OCI-LY3 (cell line): ENCODE data around the gene CLMN.

Source experiments
- H2AFZ ChIP-seq: fragments of 200-600, 300-600 bp; shearing (Covaris generic); 2 replicates; pipeline ENCODE4 v1.6.0; 2014; ENCODE audit warnings: antibody characterized with exemption, low read depth, low read length
- H3K27ac ChIP-seq: fragments of 200-600, 300-600 bp; sonication (generic); 2 replicates; pipeline ENCODE4 v1.5.1; 2014; ENCODE audit warnings: mild to moderate bottlenecking, low read length, moderate library complexity, mixed read lengths
- H3K27me3 ChIP-seq: fragments of 200-600, 300-600 bp; sonication (generic); 2 replicates; pipeline ENCODE4 v1.6.1; 2014; ENCODE audit warnings: low read depth, low read length, mixed read lengths
- H3K36me3 ChIP-seq: fragments of 200-600, 300-600 bp; sonication (generic); replicated peaks from 2 replicates; pipeline ENCODE3; 2014; ENCODE audit warnings: low read depth, low read length, mixed read lengths
- H3K4me1 ChIP-seq: fragments of 300-600, 200-600 bp; sonication (generic); 2 replicates; pipeline ENCODE4 v1.6.1; 2014; ENCODE audit warnings: low read length, mixed read lengths
- H3K4me2 ChIP-seq: fragments of 200-600, 300-600 bp; sonication (generic); 2 replicates; pipeline ENCODE4 v1.6.1; 2014; ENCODE audit warnings: low read length, mixed read lengths
- H3K4me3 ChIP-seq: fragments of 300-600, 200-600 bp; sonication (generic); 2 replicates; pipeline ENCODE4 v1.5.1; 2014; ENCODE audit warnings: antibody characterized with exemption, mild to moderate bottlenecking, low read length, moderate library complexity
- H3K79me2 ChIP-seq: fragments of 300-600, 200-600 bp; shearing (Covaris generic); 2 replicates; pipeline ENCODE4 v1.6.1; 2014; ENCODE audit warnings: mild to moderate bottlenecking, low read length, mixed read lengths
- H3K9ac ChIP-seq: fragments of 300-600, 200-600 bp; shearing (Covaris generic); 2 replicates; pipeline ENCODE4 v1.6.0; 2014; ENCODE audit warnings: mild to moderate bottlenecking, low read length, moderate library complexity
- H3K9me3 ChIP-seq: fragments of 200-600, 300-600 bp; shearing (Covaris generic); 2 replicates; pipeline ENCODE4 v1.6.1; 2014; ENCODE audit warnings: low read length, mixed read lengths; ENCODE audit not compliant: insufficient read depth
- H4K20me1 ChIP-seq: fragments of 200-600, 300-600 bp; sonication (generic); 2 replicates; pipeline ENCODE4 v1.6.1; 2016; ENCODE audit warnings: low read length, mixed read lengths; ENCODE audit not compliant: insufficient read depth
- EZH2phosphoT487 ChIP-seq: fragments of 200-600 bp; shearing (Covaris generic); IDR thresholded peaks from 2 replicates; pipeline ENCODE4 v1.6.1; 2018; ENCODE audit warnings: antibody characterized with exemption, mixed run types, low read depth
- TF ChIP-seq, protein P1 (sequence below): fragments of 200-600, 300-600 bp; sonication (generic); IDR thresholded peaks from 2 replicates; pipeline ENCODE4 v1.5.1; 2014; ENCODE audit warnings: antibody characterized with exemption, low read length, low read depth

CLMN gene

DNA sequence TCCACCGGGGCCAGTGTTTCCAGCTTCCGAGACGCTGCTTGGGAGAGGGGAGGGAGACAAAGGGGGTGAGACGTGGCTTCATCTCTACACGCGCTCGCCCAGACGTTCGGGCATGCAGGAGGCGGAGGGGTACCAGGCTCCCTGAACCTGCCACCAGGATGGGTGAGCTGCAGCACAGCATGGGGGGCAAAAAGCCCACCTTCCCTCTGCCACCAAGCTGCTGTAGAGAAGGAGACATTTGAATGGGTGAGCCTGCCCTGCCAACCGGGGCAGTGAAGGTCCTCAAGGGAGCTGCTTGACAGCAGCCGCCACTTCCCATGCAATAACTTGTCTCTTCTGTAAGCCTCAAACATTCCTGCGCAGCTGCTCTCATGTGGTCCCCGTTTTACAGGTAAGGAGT is 83.9 kb downstream of the CLMN start:
- Histone ChIP-seq H3K4me1 (peaks cover 7% of the 10 kb centered on the region), H2AFZ (no peak overlapping the region), H3K4me2 (no peak overlapping the region), H3K27ac (no peak overlapping the region), H3K27me3 (peaks cover 10% of the 10 kb centered on the region), H3K9ac (no peak overlapping the region), H4K20me1 (no peaks in the 10 kb centered on the region), H3K4me3 (no peak overlapping the region), H3K79me2 (no peaks in the 10 kb centered on the region), H3K9me3 (no peaks in the 10 kb centered on the region), H3K36me3 (no peaks in the 10 kb centered on the region)
- TF ChIP-seq, protein P1, sequence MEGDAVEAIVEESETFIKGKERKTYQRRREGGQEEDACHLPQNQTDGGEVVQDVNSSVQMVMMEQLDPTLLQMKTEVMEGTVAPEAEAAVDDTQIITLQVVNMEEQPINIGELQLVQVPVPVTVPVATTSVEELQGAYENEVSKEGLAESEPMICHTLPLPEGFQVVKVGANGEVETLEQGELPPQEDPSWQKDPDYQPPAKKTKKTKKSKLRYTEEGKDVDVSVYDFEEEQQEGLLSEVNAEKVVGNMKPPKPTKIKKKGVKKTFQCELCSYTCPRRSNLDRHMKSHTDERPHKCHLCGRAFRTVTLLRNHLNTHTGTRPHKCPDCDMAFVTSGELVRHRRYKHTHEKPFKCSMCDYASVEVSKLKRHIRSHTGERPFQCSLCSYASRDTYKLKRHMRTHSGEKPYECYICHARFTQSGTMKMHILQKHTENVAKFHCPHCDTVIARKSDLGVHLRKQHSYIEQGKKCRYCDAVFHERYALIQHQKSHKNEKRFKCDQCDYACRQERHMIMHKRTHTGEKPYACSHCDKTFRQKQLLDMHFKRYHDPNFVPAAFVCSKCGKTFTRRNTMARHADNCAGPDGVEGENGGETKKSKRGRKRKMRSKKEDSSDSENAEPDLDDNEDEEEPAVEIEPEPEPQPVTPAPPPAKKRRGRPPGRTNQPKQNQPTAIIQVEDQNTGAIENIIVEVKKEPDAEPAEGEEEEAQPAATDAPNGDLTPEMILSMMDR: no peak
- TF ChIP-seq EZH2phosphoT487: no peak

DNA sequence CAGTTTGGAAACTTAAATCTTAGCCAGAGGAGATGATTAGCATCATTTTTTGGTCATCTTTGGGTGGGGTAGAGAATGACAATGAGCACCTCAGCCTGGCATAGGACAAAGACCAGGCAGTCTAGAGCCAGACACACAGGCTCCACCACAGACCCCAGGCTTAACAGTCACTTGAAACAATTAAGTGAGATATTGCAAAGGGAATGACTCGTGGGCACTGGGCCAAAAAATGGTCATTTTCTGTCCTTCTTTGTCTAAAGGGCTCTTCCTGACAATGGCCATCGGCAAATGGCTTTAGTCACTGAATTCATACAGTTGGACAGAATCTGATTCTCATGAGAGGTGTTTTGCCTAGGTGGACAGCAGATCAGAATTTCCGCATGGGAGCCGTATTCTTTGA is 84.4 kb downstream of the CLMN start:
- TF ChIP-seq EZH2phosphoT487: no peak
- TF ChIP-seq, protein P1: no peak
- no peaks in the 10 kb centered on the region for H3K36me3 ChIP-seq
- H3K4me3 ChIP-seq: no peak overlapping the region
- H3K79me2 ChIP-seq: no peaks in the 10 kb centered on the region
- peaks cover 12% of the 10 kb centered on the region for H3K27me3 ChIP-seq
- H4K20me1 ChIP-seq: no peaks in the 10 kb centered on the region
- H3K4me2 ChIP-seq: no peak overlapping the region
- H2AFZ ChIP-seq: no peak overlapping the region
- peaks cover 7% of the 10 kb centered on the region for H3K4me1 ChIP-seq
- no peak overlapping the region for H3K27ac ChIP-seq
- no peaks in the 10 kb centered on the region for H3K9me3 ChIP-seq
- no peak overlapping the region for H3K9ac ChIP-seq

DNA sequence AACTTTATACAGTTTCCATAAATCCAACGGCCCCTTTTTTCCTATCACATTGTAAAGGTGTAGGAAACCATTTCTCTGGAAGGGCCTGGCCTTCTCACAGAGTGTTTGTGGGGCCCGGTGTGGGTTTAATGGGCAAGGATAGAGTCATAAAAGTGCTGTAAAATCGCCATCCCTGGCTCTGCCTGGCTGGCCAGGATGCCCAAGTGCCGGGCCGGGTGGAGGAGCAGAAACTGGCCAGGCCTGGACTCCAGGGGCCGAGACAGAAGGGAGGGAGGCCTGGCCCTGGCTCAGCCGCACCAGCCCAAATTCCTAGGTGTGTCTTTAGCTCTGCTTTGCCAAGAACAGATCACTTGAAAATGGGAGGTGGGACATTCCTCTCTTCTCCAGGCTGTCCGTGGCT is 85.3 kb downstream of the CLMN start:
- Histone ChIP-seq H3K4me2 (no peak overlapping the region), H3K79me2 (no peaks in the 10 kb centered on the region)

DNA sequence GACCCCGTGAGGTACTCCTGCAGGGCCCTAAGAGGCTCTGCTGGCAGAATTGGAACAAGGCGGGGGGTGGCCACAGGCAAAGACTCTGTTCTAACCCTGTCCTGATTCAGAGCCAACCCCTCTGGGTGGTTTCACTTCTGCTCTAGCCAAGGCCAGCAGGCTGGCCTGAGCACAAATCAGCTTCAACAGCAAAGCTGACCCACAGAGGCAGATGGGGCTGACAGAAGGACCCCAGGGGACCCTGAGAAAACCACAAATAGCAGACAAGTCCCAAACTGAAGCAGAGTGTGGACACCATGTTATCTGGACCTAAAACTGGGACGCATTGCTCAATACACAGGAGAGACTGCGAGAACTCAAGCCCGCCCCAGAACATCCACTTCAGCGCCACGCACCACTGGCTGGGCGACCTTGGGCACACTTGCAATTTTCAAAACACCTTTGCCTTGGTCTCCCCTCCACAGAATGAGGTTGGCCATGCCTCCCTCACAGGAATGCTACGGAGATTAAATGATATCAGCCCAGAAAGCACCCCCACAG is 85.9 kb downstream of the CLMN start:
- TF ChIP-seq EZH2phosphoT487: no peak
- TF ChIP-seq, protein P1: no peak
- Histone ChIP-seq H3K9ac (no peak overlapping the region), H3K4me3 (no peak overlapping the region), H3K27me3 (peaks cover 8% of the 10 kb centered on the region), H2AFZ (no peak overlapping the region), H3K4me1 (peaks cover 7% of the 10 kb centered on the region), H3K9me3 (no peaks in the 10 kb centered on the region), H3K27ac (no peak overlapping the region), H4K20me1 (no peaks in the 10 kb centered on the region), H3K36me3 (no peaks in the 10 kb centered on the region), H3K4me2 (no peak overlapping the region), H3K79me2 (no peaks in the 10 kb centered on the region)

More for the DNA sequence above, 85.3 kb downstream of the CLMN start:
- Histone ChIP-seq H3K9ac (no peak overlapping the region), H3K9me3 (no peaks in the 10 kb centered on the region), H3K36me3 (no peaks in the 10 kb centered on the region), H3K4me3 (no peak overlapping the region), H3K4me1 (peaks cover 7% of the 10 kb centered on the region), H3K27me3 (peaks cover 8% of the 10 kb centered on the region), H2AFZ (no peak overlapping the region), H3K27ac (no peak overlapping the region), H4K20me1 (no peaks in the 10 kb centered on the region)
- TF ChIP-seq, protein P1: no peak
- TF ChIP-seq EZH2phosphoT487: no peak
